NCI-H446 (cell line): ENCODE data around the gene RPS6KA2.

Source experiments
- DNase-seq, 2 experiments: peaks; one replicate each; lab custom pipeline; 2025; lab: John Stamatoyannopoulos, UW

Gene RPS6KA2

DNA sequence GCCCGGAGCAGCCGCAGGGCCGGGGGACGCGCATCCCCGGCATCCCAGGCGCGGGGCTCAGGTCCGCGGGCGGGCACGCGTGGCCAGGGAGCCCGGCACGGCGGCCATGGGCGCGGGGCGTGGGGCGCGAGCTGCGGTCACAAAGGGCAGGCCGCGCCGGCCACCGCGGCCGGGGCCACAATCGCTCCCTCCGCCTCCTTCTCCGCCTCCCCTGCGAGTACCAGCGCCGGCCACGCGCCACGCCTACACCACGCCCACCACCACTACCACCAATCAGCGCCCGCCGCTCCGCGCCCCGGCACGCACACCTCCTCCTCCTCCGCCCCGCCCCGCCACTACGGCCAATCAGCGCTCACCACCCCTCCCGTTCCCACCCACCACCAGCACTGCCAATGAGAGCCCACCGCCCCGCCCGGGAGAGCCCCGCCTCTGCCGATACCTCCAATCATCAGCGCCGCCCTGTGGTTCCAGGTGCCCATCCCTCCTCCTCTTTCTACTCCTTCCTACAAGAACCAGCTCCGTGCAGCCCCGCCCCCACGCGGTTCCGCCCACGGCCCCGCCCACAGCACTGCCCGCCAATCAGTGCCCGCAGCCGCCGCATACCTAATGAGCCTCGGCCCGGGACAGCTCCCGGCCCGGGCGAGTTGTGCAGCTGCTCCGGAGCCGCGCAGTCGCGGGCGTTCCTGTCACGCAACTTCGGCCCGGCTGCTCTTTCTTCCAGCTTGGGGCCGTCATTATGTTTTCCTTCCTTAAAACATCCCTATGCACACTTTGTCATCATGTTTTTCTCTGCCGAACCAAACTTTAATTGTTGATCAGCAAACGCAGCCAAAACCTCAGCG lies at the start of gene RPS6KA2:
TSS of gene RPS6KA2 (minus strand) at position 219 of the 842 bp plus-strand sequence. CDS start 232 bp downstream, outside the sequence.
- DNase-seq: peak; percentile 65 to 84

DNA sequence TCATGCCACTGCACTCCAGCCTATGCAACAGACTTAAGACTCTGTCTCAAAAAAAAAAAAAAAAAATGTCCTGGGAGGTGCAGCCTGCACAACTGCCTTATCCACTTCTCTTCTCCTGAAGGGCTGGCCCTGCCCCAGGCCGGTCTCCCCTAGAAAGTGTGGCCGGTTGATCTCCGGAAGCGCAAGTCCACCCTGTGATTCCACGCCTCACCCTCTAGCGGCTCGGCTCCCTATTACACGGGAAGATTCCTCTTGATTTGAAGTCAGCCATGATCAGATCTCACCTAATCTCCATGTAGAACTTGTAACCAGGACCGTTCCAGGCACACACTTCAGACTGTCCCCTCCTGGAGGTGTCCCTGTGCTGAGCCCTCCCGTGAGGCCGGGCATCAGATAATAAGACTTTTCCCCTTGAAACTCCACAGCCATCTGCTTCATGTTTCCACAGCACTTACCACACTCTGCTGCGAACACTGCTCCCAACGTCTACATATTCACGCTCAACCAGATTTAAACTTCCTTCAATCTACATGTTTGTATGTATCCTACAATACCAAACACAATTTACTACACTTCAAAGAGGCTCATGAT lies 49.3 kb upstream of the RPS6KA2 start:
- no peak for DNase-seq

- no peak for DNase-seq
These were observed 48.7 kb upstream of the RPS6KA2 start for GRCh38 chr6:166675736-166676135.

GRCh38 chr6:166673309-166673708 lies 46.3 kb upstream of the RPS6KA2 start:
- no peak for DNase-seq

DNA sequence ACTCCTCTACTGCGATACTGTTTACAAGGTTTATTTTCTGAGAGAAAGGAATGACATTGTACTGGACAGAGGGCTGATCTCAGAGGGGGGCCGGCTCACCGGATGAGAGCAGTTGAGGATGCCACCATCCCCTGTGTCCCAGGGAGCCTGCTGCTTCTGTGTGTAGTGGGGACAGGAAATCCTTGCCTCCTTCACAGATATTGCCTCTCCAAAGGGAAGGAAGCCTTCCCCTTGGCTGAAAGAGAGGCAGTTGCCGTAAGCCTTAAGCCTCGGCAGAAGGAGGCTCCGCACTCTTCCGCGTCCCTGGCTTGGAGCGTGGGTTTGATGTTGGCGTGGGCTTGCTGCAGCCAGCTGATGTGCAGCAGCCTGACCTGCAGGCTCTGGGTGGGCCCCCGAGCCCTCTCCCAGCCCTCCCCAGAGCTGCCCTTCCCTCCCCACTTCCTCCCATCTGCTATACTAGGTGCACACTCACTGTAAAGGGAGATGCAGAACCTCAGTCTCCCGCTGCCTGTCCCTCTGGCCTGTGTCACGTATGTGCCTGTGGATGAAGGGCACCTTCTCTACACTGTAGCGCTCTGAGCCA lies 45.7 kb upstream of the RPS6KA2 start:
- no peak for DNase-seq

- no peak for DNase-seq
These were observed 45.1 kb upstream of the RPS6KA2 start for GRCh38 chr6:166672146-166672545.

DNA sequence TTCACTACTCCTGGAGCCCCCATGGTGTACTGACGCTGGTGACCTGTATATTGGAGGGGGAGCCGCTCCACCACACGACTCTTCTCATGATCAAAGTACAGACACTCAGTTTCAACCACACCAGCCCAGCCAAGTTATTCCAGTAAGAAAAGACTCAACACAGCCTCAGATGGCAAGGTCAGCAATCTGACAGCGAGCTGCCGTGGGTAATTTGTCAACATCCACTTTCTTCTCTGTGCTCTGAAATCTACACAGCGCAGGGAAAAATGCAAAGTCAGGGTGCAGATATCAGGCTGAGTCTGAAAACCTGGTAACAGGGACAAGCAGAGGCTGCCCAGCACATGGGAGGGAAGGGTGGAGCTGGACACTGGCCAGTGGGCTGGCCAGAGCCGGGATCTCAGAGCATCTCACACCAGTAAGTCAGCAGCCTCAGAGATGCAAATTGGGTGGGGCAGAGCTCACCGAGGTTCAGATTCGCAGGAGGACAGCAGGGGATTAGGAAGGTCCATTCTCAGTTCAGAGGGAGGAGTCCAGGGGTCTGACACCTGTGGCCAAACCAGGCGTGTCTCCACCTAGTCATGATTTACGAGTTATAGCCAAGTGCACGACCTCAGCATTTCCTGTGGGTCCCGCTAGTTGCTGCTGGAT lies 44.5 kb upstream of the RPS6KA2 start:
- no peak for DNase-seq

GRCh38 chr6:166670894-166671293 lies 43.8 kb upstream of the RPS6KA2 start:
- DNase-seq: no peak

- DNase-seq: no peak
These were observed 43.0 kb upstream of the RPS6KA2 start for GRCh38 chr6:166670013-166670412.

- no peak for DNase-seq
These were observed 41.0 kb upstream of the RPS6KA2 start for GRCh38 chr6:166667796-166668610.

DNA sequence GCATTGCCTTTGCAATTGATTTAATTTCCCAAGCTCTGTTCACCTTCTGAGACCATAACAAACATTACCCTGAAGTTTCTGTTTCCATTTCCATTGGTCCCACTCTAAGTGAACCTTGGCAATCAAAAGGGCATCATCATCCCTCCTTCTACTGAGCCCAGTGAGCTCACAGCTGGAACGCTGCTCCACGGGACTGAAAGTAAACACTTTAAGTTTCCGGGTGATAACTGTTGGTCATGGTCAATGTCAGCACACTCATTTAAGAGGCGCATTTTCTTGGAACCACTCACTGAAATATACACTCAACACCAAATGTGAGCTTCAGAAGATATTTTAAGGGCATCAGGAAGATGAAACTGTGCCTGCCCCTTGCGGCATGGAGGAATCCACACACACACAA lies 37.1 kb upstream of the RPS6KA2 start:
- no peak for DNase-seq

DNA sequence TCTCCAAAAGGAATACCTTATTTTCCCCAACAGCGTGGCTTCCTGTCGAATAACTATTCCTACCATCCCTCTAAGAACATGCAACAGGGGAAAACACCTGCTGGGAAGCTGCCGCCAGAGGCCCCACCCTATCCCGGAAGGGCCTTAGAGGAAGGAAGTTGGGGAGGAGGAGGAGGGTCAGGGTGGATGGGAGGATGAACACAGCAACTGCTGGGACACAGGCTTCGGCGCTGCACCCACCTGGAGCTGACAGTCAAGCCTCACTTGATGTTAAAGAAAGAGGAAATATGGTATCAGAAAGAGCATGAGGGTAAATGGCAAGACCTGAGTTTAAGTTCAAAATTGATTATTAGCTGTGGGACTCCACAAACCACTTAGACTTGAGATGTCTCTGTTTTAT lies 36.5 kb upstream of the RPS6KA2 start:
- DNase-seq: no peak

DNA sequence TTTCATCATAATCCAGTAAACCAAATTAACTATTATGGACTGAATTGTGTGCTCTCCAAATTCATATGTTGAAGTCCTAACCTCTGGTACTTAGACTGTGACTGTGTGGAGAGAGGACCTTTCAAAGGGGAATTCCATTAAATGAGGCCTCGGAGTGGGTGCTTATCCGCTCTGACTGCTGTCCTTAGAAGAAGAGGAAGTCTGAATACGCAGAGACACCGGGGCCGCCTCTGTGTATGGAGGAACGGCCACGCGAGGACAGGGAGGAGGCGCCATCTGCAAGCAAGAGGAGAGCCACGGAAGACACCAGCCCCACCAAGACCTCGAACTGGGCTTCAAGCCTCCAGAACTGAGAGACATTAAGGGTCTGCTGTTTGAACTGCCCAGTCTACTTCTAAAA lies 35.6 kb upstream of the RPS6KA2 start:
- DNase-seq: no peak

GRCh38 chr6:166661327-166662085 lies 34.5 kb upstream of the RPS6KA2 start:
- no peak for DNase-seq

GRCh38 chr6:166660157-166660688 lies 33.2 kb upstream of the RPS6KA2 start:
- no peak for DNase-seq

GRCh38 chr6:166659581-166659980 lies 32.5 kb upstream of the RPS6KA2 start:
- DNase-seq: no peak

- DNase-seq: no peak
These were observed 31.7 kb upstream of the RPS6KA2 start for GRCh38 chr6:166658792-166659150.

DNA sequence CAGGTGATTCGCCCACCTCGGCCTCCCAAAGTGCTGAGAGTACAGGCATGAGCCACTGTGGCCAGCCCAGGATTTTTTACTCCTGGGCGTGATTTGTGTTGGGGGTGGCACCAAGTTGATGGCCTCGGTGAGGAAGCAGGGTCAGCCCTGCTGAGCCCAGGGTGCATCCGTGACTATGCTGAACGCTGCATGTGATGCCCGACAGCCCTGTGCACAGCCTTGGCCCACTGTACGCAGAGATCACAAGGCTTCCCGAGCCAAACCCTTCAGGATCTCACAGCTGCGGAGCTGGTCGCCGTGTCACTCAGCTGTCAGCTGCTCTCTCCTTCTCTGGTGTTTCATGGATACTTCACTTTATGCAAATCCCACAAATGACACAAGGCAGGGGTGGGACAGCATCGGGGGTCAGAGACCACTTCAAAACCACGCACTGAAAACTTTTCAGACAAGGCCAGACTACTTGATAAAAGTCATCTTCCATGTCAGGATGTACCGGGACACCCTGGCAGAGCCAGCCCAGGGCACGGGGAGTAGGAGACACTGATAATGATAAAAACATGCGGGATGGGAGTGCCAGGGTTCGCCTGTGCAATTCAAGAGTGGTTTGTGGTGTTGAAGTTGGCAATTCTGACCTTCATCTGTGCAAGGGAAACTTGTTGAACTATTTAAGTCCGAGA lies 31.2 kb upstream of the RPS6KA2 start:
- DNase-seq: no peak

- DNase-seq: no peak
These were observed 30.5 kb upstream of the RPS6KA2 start for GRCh38 chr6:166657531-166657930.
